ENCODE data around the gene DDX20.

Gene DDX20

DNA sequence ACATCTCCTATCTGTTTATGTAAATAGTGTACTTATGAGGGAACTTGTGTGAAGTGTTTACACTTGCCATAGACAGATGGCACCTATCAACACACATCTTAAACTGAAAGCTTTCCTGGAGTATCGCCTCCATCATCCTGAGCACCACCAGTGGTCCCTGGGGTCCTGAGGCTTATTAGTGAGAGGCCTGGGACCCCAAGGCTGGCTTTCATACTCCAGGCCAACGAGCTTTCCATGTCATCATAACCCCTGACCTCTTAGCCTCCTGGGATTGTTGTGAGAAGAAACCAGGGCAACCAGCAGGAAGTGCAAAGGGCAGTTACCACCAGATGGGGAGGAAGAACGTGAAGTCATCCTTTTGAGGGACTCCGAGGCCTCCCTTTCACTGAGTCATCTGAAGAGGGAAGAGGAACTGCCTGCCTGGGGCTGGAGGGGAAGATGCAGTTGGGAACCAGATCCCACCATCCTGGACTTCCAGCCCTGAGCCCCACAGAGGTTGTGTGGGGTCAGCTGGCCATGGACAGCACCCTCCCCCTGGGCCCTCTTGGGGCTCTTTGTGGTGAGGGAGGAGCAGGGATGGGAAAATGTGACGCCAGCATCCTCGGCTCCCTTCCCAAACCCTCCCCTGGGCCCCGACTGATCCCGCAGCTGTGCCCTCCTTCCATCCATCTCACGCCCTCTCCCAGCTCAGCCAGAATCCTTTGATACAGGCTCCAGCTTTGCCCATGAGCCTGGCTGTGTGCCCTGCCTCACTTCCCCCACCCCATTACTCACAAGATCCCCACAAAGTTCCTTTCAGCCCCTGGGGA, 22.3 kb upstream of the DDX20 start:
- TF ChIP-seq EZH2phosphoT487 (IDR thresholded peaks at IDR 0.05; ENCODE audit: borderline replicate concordance, low read length): no peak
- TF ChIP-seq, protein P1, sequence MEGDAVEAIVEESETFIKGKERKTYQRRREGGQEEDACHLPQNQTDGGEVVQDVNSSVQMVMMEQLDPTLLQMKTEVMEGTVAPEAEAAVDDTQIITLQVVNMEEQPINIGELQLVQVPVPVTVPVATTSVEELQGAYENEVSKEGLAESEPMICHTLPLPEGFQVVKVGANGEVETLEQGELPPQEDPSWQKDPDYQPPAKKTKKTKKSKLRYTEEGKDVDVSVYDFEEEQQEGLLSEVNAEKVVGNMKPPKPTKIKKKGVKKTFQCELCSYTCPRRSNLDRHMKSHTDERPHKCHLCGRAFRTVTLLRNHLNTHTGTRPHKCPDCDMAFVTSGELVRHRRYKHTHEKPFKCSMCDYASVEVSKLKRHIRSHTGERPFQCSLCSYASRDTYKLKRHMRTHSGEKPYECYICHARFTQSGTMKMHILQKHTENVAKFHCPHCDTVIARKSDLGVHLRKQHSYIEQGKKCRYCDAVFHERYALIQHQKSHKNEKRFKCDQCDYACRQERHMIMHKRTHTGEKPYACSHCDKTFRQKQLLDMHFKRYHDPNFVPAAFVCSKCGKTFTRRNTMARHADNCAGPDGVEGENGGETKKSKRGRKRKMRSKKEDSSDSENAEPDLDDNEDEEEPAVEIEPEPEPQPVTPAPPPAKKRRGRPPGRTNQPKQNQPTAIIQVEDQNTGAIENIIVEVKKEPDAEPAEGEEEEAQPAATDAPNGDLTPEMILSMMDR (IDR thresholded peaks at IDR 0.05; ENCODE audit: low read depth, low read length, poor library complexity, severe bottlenecking): no peak
- Histone ChIP-seq H3F3A (ENCODE audit: control insufficient read depth, insufficient read depth) (peaks cover 3% of the 10 kb centered on the region; the same call in 1 of the 2 replicates), H3K9me2 (replicated peaks; ENCODE audit: control insufficient read depth, low read length) (no peaks in the 10 kb centered on the region), H3K9me3 (ENCODE audit: control insufficient read depth, insufficient read depth, low read length) (no peaks in the 10 kb centered on the region), H3K27me3 (ENCODE audit: control insufficient read depth, low read length) (no peaks in the 10 kb centered on the region; the same call in 1 of the 2 replicates), H3K36me3 (ENCODE audit: control insufficient read depth, low read length) (no peaks in the 10 kb centered on the region), H3K4me3 (ENCODE audit: low read length) (no peak overlapping the region), H3K4me1 (ENCODE audit: control insufficient read depth, low read length) (peaks cover 20% of the 10 kb centered on the region), H3K79me2 (ENCODE audit: control insufficient read depth, low read length) (no peaks in the 10 kb centered on the region), H3K27ac (ENCODE audit: low read depth, low read length) (no peak overlapping the region), H4K20me1 (ENCODE audit: control insufficient read depth, insufficient read depth, low read depth, low read length) (no peaks in the 10 kb centered on the region), H3K4me2 (ENCODE audit: low read length) (no peak overlapping the region)

DNA sequence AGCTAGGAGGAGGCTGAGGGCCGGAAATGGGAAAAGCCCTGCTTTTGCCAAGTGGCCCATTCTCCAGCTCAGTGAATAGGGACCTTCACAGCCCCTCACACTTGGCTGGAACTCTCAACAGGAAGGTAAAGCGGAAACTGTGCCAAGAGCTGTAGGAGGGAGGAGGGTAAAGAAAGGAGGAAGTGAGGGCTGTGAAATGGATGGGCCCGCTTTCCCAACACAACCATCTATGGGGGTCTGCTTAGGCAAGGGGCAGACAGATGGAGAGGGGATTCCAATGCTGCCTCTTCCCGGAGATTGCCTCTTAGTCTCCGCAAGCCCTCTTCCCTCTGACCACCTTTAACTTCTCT, 21.7 kb upstream of the DDX20 start:
- H3K4me1 ChIP-seq (ENCODE audit: control insufficient read depth, low read length): peaks cover 25% of the 10 kb centered on the region
- H3K27ac ChIP-seq (ENCODE audit: low read depth, low read length): no peak overlapping the region
- TF ChIP-seq, protein P1 (IDR thresholded peaks at IDR 0.05; ENCODE audit: low read depth, low read length, poor library complexity, severe bottlenecking): no peak
- TF ChIP-seq EZH2phosphoT487 (IDR thresholded peaks at IDR 0.05; ENCODE audit: borderline replicate concordance, low read length): no peak
- H3K9me3 ChIP-seq (ENCODE audit: control insufficient read depth, insufficient read depth, low read length): no peaks in the 10 kb centered on the region
- no peaks in the 10 kb centered on the region; the same call in 1 of the 2 replicates for H3K27me3 ChIP-seq (ENCODE audit: control insufficient read depth, low read length)
- no peak overlapping the region for H3K4me3 ChIP-seq (ENCODE audit: low read length)
- H3F3A ChIP-seq (ENCODE audit: control insufficient read depth, insufficient read depth): peaks cover 3% of the 10 kb centered on the region; the same call in 1 of the 2 replicates
- no peaks in the 10 kb centered on the region for H3K36me3 ChIP-seq (ENCODE audit: control insufficient read depth, low read length)
- H3K4me2 ChIP-seq (ENCODE audit: low read length): no peak overlapping the region
- no peaks in the 10 kb centered on the region for H3K79me2 ChIP-seq (ENCODE audit: control insufficient read depth, low read length)
- H3K9me2 ChIP-seq (replicated peaks; ENCODE audit: control insufficient read depth, low read length): no peaks in the 10 kb centered on the region
- H4K20me1 ChIP-seq (ENCODE audit: control insufficient read depth, insufficient read depth, low read depth, low read length): no peaks in the 10 kb centered on the region

DNA sequence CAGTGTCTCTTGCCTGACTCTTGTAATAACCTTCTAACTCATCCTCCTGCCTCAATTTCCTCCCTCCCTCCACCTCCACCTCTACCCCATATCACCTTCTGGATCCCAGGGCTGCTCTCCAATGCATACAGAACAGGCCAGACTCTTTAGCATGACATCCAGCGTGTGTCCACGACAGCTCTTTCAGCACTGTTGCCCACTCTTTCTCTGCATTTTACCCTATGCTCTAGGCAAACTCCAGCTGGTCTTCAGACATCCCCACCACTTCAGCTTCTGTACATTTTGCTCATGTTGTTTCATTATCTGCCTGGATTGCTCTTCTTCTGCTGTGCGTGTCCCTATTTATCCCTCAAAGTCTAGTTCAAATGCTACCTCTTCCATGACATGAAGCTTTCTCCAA, 21.3 kb upstream of the DDX20 start:
- Histone ChIP-seq H3K4me3 (ENCODE audit: low read length) (no peak overlapping the region), H3K4me2 (ENCODE audit: low read length) (no peak overlapping the region), H3K27ac (ENCODE audit: low read depth, low read length) (no peak overlapping the region), H3K36me3 (ENCODE audit: control insufficient read depth, low read length) (no peaks in the 10 kb centered on the region), H3K79me2 (ENCODE audit: control insufficient read depth, low read length) (no peaks in the 10 kb centered on the region), H3K4me1 (ENCODE audit: control insufficient read depth, low read length) (peaks cover 25% of the 10 kb centered on the region), H3F3A (ENCODE audit: control insufficient read depth, insufficient read depth) (peaks cover 3% of the 10 kb centered on the region; the same call in 1 of the 2 replicates), H3K27me3 (ENCODE audit: control insufficient read depth, low read length) (peaks cover under 1% of the 10 kb centered on the region), H3K9me3 (ENCODE audit: control insufficient read depth, insufficient read depth, low read length) (no peaks in the 10 kb centered on the region), H3K9me2 (replicated peaks; ENCODE audit: control insufficient read depth, low read length) (no peaks in the 10 kb centered on the region), H4K20me1 (ENCODE audit: control insufficient read depth, insufficient read depth, low read depth, low read length) (no peaks in the 10 kb centered on the region)
- TF ChIP-seq, protein P1 (IDR thresholded peaks at IDR 0.05; ENCODE audit: low read depth, low read length, poor library complexity, severe bottlenecking): no peak
- TF ChIP-seq EZH2phosphoT487 (IDR thresholded peaks at IDR 0.05; ENCODE audit: borderline replicate concordance, low read length): no peak

Data from DOHH2 (cell line).